Fibroblast of skin of back (primary cell): ENCODE measurements around the gene CDH1.
"Not testable (repeated sequence)": the region's sequence is repeated elsewhere in the genome, so short reads cannot be mapped to it uniquely, and the experiment has no call there.

Source experiments
- DNase-seq: peaks from one replicate; pipeline ENCODE4 v3.0.0-alpha.2; 2013

The CDH1 gene

GRCh38 chr16:68762996-68763756 lies 26.1 kb downstream of the CDH1 start:
- DNase-seq: peak; percentile 36

DNA sequence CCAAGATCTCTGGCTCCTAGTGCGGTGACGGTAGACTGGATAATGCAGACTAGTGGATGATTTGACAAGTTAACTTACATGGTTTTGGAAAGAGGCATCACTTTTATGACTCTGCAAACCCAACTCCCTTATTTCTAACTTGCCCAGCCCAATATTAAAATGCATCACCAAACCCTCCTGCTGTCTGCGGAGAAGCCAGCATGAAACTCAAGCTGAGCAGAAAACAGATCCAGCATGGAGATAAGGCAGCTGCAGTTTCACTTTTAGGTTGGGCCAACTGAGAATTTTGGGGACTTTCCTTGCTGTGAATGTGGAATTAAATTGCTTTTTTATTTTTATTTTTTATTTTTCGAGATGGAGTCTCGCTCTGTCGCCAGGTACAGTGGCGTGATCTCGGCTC lies 27.8 kb downstream of the CDH1 start:
- no peak for DNase-seq

DNA sequence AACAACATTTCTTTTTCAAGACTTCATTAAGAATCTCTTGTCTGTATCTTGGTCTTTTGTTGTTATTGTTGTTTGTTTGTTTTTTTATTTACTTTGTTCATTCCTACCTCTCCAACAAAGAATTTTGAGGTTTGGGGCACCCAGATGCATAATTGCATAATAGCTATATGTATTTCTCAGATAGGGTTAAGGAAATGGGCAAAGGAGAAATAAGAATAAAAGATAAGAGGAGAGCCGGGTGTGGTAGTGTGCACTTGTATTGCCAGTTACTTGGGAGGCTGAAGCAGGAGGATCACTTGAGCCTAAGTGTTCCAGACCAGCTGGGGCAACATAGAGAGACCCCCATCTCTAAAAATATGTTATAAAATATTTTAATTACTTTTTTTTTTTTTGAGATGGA lies 30.5 kb downstream of the CDH1 start:
- DNase-seq: no peak

DNA sequence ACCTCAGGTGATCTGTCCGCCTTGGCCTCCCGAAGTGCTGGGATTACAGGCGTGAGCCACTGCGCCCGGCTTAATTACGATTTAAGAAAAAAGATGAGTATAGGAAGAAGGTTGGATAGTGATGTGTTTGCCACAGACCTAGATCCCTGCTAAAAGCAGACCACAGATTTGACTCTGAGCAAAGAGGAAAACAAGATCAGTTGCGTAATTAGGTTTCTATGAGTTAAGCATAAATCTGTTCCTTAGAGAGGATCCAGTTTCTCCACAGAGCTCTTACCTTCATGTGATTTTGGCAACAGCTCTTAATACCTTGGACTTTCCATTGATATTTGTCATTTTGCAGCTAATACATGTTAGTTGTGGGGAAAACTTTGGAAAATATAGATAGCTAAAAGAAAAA lies 31.1 kb downstream of the CDH1 start:
- no peak for DNase-seq

DNA sequence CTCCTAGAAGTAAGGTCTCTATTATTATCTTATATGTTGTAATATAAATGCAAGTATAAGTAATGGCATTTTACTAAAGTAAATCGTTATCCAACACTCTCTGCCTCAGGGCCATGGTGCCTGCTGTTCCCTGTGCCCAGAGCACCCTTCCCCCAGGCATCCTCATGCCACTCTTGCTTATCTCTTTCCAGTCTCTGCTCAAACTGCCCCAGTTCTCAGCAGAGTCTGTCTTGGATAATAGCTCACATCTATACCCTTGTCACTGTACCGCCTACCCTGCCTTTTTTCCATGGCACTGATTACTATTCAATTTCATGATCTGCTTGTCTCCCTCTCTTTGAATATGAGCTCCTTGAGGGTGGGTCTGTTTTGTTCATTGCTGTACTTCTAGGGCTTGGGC lies 31.7 kb downstream of the CDH1 start:
- DNase-seq: no peak

GRCh38 chr16:68770671-68771070 lies 33.6 kb downstream of the CDH1 start:
- no peak for DNase-seq

GRCh38 chr16:68772030-68772681 lies 35.1 kb downstream of the CDH1 start:
- DNase-seq: no peak

DNA sequence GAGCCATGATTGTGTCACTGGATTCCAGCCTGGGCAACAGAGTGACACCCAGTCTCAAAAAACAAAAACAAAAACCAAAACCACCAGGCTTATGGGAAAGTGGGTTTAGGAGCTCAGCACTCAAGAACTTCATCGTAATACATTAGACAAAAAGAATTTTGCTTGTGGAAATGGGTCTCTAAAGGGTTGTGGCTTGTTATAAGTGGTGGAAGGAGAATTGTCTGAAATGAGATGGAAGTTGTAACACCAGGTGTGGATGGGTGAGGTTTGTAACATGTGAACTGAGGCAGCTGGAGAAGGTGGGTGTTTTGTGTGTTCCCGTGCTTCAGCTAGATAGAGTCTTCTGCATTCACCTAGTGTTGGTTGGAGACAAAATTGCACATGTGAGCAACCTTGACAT lies 35.8 kb downstream of the CDH1 start:
- no peak for DNase-seq

- DNase-seq: no peak
Measured at GRCh38 chr16:68774982-68775634, 38.0 kb downstream of the CDH1 start.

- DNase-seq: no peak
Measured at GRCh38 chr16:68776821-68777485, 39.9 kb downstream of the CDH1 start.

DNA sequence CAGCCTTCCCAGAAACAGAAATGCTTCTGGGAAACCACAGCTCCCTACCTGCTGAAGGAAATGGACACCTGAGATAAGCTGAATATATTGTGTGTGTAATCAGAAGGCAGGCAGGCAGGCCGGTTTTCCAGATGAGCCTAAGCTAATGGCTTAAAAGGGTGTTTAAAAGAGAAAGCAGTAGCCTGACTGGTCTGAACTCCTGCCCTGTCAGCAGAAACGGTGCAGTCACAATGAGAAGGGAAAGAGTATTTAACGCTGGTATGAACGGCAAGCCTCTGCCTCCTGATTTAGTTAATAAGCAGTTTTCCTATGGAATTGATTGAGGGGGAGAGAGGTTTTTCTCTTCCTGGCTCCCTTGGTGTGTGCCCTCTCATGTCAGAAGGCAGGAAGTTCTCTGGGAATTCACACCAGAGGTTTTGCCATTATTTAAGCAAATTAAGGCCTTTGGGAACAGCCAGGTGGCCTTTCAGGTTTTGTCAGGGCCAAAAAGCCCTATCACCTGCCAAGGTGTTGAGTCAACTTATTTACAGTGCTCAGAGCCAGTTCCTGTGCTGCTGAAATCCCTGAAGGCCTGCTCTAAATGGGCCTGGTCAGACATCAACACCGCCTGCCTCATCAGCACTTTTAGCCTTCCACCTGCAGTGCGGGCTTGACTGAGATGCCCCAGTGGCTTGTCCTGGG lies 41.6 kb downstream of the CDH1 start:
- DNase-seq: no peak

- no peak for DNase-seq
Measured at GRCh38 chr16:68779891-68780290, 42.8 kb downstream of the CDH1 start.

DNA sequence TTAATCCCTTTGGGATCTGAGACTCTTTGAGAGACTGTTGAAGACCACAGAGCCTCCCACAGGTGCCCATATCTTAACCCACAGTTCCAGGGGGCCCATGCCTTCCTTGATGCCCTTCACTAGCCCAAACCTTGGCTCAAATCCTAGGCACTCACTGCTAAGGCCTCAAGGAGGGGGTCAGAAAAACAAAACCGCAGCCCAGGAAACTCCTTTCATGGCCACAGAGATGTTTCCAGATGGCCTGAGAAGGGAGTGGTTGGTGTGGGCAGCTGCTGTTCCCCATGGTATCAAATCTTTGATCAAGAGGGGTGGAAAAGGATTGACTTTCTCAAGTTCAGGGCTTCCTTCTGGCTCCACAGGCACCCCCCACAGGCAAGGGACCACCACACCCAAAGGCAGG lies 44.7 kb downstream of the CDH1 start:
- DNase-seq: no peak

- DNase-seq: no peak
Measured at GRCh38 chr16:68782198-68783174, 45.4 kb downstream of the CDH1 start.

GRCh38 chr16:68784226-68784625 lies 47.1 kb downstream of the CDH1 start:
- DNase-seq: no peak

DNA sequence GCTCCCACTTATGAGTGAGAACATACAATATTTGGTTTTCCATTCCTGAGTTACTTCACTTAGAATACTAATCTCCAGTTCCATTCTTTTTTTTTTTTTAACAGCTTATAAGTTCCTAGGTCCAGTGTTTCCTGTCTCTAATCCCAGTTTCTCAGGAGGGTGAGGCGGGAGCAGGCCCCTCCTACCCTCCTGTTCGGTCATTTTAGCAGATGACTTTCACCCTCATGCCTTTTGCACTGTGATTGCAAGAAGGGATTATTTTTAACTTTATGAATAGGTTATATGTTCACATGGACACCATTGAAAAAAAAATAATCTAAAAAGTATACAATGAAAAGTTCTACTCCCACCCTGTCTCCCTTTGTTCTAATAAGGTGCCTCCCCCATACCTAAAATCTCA lies 47.6 kb downstream of the CDH1 start:
- DNase-seq: no peak

GRCh38 chr16:68785715-68786114 lies 48.6 kb downstream of the CDH1 start:
- no peak for DNase-seq

DNA sequence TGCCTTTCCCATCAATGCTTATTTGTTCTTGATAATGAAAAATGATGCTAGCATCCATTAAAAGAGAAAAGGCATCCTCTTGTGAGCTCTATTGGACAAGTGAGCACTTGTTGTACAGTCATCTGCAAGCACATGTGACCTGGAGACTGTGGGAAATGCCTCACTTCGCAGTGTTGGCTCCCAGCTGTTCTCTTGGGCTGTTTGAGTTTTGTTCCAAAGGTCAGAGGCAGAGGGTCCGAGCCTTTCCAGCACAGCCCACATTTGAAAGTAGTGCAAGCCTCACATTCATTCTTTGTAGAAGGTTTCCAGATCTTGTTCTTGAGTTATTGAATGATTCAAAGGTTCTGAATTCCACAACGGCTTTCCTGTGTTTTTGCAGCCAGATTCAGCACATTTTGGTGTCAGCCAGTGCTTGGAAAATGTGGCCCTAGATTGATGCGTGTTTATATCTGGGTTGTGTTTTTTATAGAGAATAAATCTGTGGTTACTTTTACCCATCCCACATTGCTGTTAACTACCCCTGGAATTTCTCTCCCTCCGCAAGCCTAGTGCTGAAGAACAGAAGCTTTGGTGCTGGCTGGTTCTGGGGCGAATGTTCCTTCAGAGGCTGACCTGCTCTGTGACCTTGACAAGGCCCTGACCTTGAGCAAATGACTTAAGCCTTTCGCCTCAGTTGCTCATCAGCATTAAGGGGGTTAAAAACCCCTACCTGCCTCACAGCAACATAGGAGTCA lies 49.8 kb downstream of the CDH1 start:
- no peak for DNase-seq

DNA sequence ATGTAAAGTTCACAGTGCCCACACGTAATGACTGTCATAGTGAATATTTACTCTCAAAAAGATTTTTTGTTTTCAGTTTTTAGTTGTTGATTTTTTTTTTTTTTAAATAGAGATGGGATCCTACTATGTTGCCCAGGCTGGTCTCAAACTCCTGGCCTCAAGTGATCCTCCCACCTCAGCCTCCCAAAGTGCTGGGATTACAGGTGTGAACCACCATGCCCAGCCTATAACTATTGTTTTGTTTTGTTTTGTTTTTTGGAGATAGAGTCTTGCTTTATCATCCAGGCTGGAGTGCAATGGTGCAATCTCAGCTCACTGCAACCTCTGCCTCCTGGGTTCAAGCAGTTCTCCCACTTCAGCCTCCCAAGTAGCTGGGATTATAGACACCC lies 50.3 kb downstream of the CDH1 start:
- DNase-seq: not testable (repeated sequence)

GRCh38 chr16:68790130-68790761 lies 53.2 kb downstream of the CDH1 start:
- DNase-seq: peak; percentile 87
